ENCODE measurements around the gene LRP1. TPM values are rescaled to one million over a fixed set of nuclear protein-coding genes. Genes with fewer than 3 reads are reported as not detected.

The LRP1 gene
- total and polyA plus RNA-seq, 4 donors: 87.5 to 375 (median 139) TPM

- peak overlapping the region; percentile 1 to 19 for H3K27ac ChIP-seq (ENCODE audit: low read depth in 1 of 2, low read length in 2 of 2)
Observed at GRCh38 chr12:57154076-57154475, 25.8 kb downstream of the LRP1 start.

GRCh38 chr12:57154804-57155434, 26.6 kb downstream of the LRP1 start:
- DNase-seq (ENCODE audit: low spot score): no peak
- Histone ChIP-seq H3K4me1 (ENCODE audit: control insufficient read depth in 4 of 4, insufficient read depth in 4 of 4, low read length in 3 of 4) (peaks cover 23 to 59% (median 42%) of the 10 kb centered on the region in 4 donors), H3K4me3 (ENCODE audit: low read depth in 1 of 3, low read length in 3 of 3) (no peak overlapping the region), H3K27ac (ENCODE audit: low read depth in 1 of 2, low read length in 2 of 2) (peak overlapping the region; percentile 6 to 39), H3K27me3 (ENCODE audit: control insufficient read depth in 4 of 4, insufficient read depth in 4 of 4, low read length in 3 of 4) (no peaks in the 10 kb centered on the region), H3K9ac (ENCODE audit: low read depth in 1 of 2, low read length in 2 of 2) (no peak overlapping the region), H3K9me3 (ENCODE audit: control insufficient read depth in 4 of 4, low read length in 3 of 4) (no peaks in the 10 kb centered on the region), H3K36me3 (ENCODE audit: control insufficient read depth in 4 of 4, insufficient read depth in 3 of 4, low read depth in 1 of 4, low read length in 3 of 4) (peaks cover 25 to 53% (median 47%) of the 10 kb centered on the region in 4 donors)
- 76% methylated on average over 5 of the region's 5 CpGs for WGBS
- TF ChIP-seq REST (IDR thresholded peaks at IDR 0.05) (no peak), RXRA (IDR thresholded peaks at IDR 0.05) (no peak), HNF4G (IDR thresholded peaks at IDR 0.05) (no peak), MAX (IDR thresholded peaks at IDR 0.05) (no peak), GABPA (IDR thresholded peaks at IDR 0.05 in 1 of 2, conservative IDR thresholded peaks at IDR 0.05 in 1 of 2) (no peak), YY1 (IDR thresholded peaks at IDR 0.05) (no peak), SP1 (IDR thresholded peaks at IDR 0.05) (no peak), CTCF (IDR thresholded peaks at IDR 0.05; ENCODE audit: low read depth, low read length, missing input control) (no peak), JUND (IDR thresholded peaks at IDR 0.05) (no peak), ZBTB33 (IDR thresholded peaks at IDR 0.05) (no peak), RAD21 (IDR thresholded peaks at IDR 0.05) (no peak)

More at GRCh38 chr12:57154076-57154475, 25.8 kb downstream of the LRP1 start:
- Histone ChIP-seq H3K4me1 (ENCODE audit: control insufficient read depth in 4 of 4, insufficient read depth in 4 of 4, low read length in 3 of 4) (peaks cover 28 to 68% (median 51%) of the 10 kb centered on the region in 4 donors), H3K9ac (ENCODE audit: low read depth in 1 of 2, low read length in 2 of 2) (no peak overlapping the region), H3K9me3 (ENCODE audit: control insufficient read depth in 4 of 4, low read length in 3 of 4) (no peaks in the 10 kb centered on the region), H3K36me3 (ENCODE audit: control insufficient read depth in 4 of 4, insufficient read depth in 3 of 4, low read depth in 1 of 4, low read length in 3 of 4) (peaks cover 20 to 45% (median 39%) of the 10 kb centered on the region in 4 donors), H3K27me3 (ENCODE audit: control insufficient read depth in 4 of 4, insufficient read depth in 4 of 4, low read length in 3 of 4) (no peaks in the 10 kb centered on the region), H3K4me3 (ENCODE audit: low read depth in 1 of 3, low read length in 3 of 3) (no peak overlapping the region)
- TF ChIP-seq HNF4A (conservative IDR thresholded peaks at IDR 0.05): peak in 1 of 2 donors; percentile 23
- TF ChIP-seq RXRA (IDR thresholded peaks at IDR 0.05): peak in 1 of 2 donors; percentile 40
- TF ChIP-seq FOXA2 (IDR thresholded peaks at IDR 0.05): no peak
- TF ChIP-seq ATF3 (IDR thresholded peaks at IDR 0.05): no peak
- TF ChIP-seq FOXA1 (IDR thresholded peaks at IDR 0.05): no peak
- WGBS: 81% methylated on average over 6 of the region's 6 CpGs
- no peak for DNase-seq (ENCODE audit: low spot score)
